Spleen (tissue), 11 donors: ENCODE measurements around the gene UCP2. TPM values are rescaled to one million over a fixed set of nuclear protein-coding genes. Genes with fewer than 3 reads are reported as not detected.

ENCODE experiments used
- DNase-seq: peaks from one replicate; pipeline ENCODE4 v3.0.0-alpha.2; 2020
- H3K27ac ChIP-seq, 8 donors: fragments of 200-600 bp; sonication (generic) in 7 of 8; 1 replicate in 4 of 8; 2 replicates in 4 of 8; pipeline versions ENCODE4 v1.5.0 to v1.8.0; 2016 to 2021; ENCODE audit warnings: inconsistent platforms in 4 of 8, mild to moderate bottlenecking in 4 of 8, moderate library complexity in 1 of 8
- H3K27me3 ChIP-seq, 7 donors: fragments of 200-600 bp; sonication (generic) in 6 of 7; replicated peaks in 1 of 7; 1 replicate in 4 of 7; 2 replicates in 3 of 7; pipeline versions ENCODE4 v1.5.0 to v1.8.0; 2016 to 2021; ENCODE audit warnings: inconsistent platforms in 3 of 7, mild to moderate bottlenecking in 1 of 7
- H3K36me3 ChIP-seq, 6 donors: fragments of 200-600 bp; sonication (generic) in 5 of 6; 1 replicate in 4 of 6; 2 replicates in 2 of 6; pipeline versions ENCODE4 v1.5.0 to v1.8.0; 2016 to 2021; ENCODE audit warnings: inconsistent platforms in 2 of 6
- H3K4me1 ChIP-seq, 6 donors: fragments of 200-600 bp; sonication (generic) in 5 of 6; 1 replicate in 3 of 6; 2 replicates in 3 of 6; pipeline versions ENCODE4 v1.5.0 to v1.8.0; 2016 to 2021; ENCODE audit warnings: inconsistent platforms in 3 of 6
- H3K4me3 ChIP-seq, 8 donors: fragments of 200-600 bp; sonication (generic) in 7 of 8; 1 replicate in 4 of 8; 2 replicates in 4 of 8; pipeline versions ENCODE4 v1.5.0 to v1.8.0; 2016 to 2021; ENCODE audit warnings: inconsistent platforms in 4 of 8, mild to moderate bottlenecking in 4 of 8, moderate library complexity in 2 of 8
- H3K9me3 ChIP-seq, 8 donors: fragments of 200-600 bp; sonication (generic) in 7 of 8; 1 replicate in 4 of 8; 2 replicates in 4 of 8; pipeline versions ENCODE4 v1.5.0 to v1.8.0; 2016 to 2021; ENCODE audit warnings: inconsistent platforms in 4 of 8
- CTCF ChIP-seq, 11 experiments: fragments of 200-600 bp in 7 of 11; fragments of 450-650 bp in 4 of 11; sonication (generic) in 4 of 11; IDR thresholded peaks in 8 of 11; conservative IDR thresholded peaks in 3 of 11; 1 replicate in 7 of 11; 2 replicates in 4 of 11; pipeline versions ENCODE4 v1.4.0 to v1.8.0; 2016 to 2021; ENCODE audit warnings: antibody characterized with exemption in 11 of 11, inconsistent platforms in 4 of 11, mild to moderate bottlenecking in 1 of 11
- POLR2A ChIP-seq, 3 donors: fragments of 450-650 bp; IDR thresholded peaks; one replicate each; pipeline ENCODE4 v1.5.1; 2017; ENCODE audit warnings: antibody characterized with exemption in 3 of 3, mild to moderate bottlenecking in 1 of 3
- POLR2AphosphoS5 ChIP-seq, 3 donors: sonication (generic); formaldehyde crosslinking; IDR thresholded peaks; one replicate each; pipeline ENCODE4 v1.5.1; 2017; ENCODE audit warnings: antibody characterized with exemption in 3 of 3
- WGBS, 5 donors: extraction: QIAGEN DNeasy Blood & Tissue Kit in 3 of 5; methylation state at CpG; one replicate each; pipeline versions ENCODE4 v1.1.5 to v1.1.7; 2013 to 2018; 5-methylcytosine and 5-hydroxymethylcytosine counted together
- intact Hi-C: fragments of 100-400 bp; cut with DNase I; formaldehyde crosslinking; loops from one replicate; pipeline ENCODE4 v1.15.0; 2023; ENCODE audit warnings: low total_unique reads
- polyA plus RNA-seq, 3 donors: library from polyadenylated mRNA; stranded (reverse); fragments of 200-250 nt; gene quantifications; one replicate each; pipeline ENCODE4 v1.2.1, GENCODE V29; 2013
- total RNA-seq, 7 donors: library from RNA; depleted of rRNA in 3 of 7; stranded (reverse); fragments of >200 nt in 3 of 7; fragmentation: NEBNext Ultra II Directional in 4 of 7; extraction: Animal tissue kit (Norgen Biotek cat#: 25700) in 4 of 7; gene quantifications; one replicate each; pipeline versions ENCODE4 v1.1.0 to v1.2.1, GENCODE V29; 2016 to 2021
- donor health status: healthy with polysubstance abuse.
- donor health status: DM: no; HTN: no; CAD: no; lungs with moderate emphysema.
- donor health status: DM: no; HTN: no; CAD: no.
- donor health status: Bipolar disorder and iron deficiency.
- donor health status: healthy.
- donor health status: DM: no; HTN: no; CAD: no.
- donor health status: DM: yes; HTN: yes; CAD: no.

UCP2 gene
- total and polyA plus RNA-seq, 10 donors: 209 to 556 (median 401) TPM

GRCh38 chr11:73969991-73970800, 12.4 kb downstream of the UCP2 start:
- WGBS, 5 donors: 66 to 80% (median 72%) methylated on average over 13 of the region's 13 CpGs
- peak; percentile 83 for DNase-seq
- Histone ChIP-seq H3K4me1 (peaks cover 11 to 80% (median 54%) of the 10 kb centered on the region in 6 donors), H3K36me3 (peaks cover 0 to 24% (median 11%) of the 10 kb centered on the region in 6 donors), H3K27me3 (no peaks in the 10 kb centered on the region), H3K27ac (peak overlapping the region in 6 of 8 donors; percentile 8 to 97 (median 42)), H3K9me3 (no peaks in the 10 kb centered on the region), H3K4me3 (no peak overlapping the region)
- TF ChIP-seq POLR2A (IDR thresholded peaks at IDR 0.05) (no peak), POLR2AphosphoS5 (IDR thresholded peaks at IDR 0.05) (peak; percentile 61 to 87 (median 74))
- intact Hi-C loops: loop anchor here (10.0 kb wide), 1 partner anchor 205 kb away; the partner anchor contains the start of genes C2CD3 and PPME1

GRCh38 chr11:73969091-73969490, 13.6 kb downstream of the UCP2 start:
- DNase-seq: peak; percentile 38
- H3K9me3 ChIP-seq: no peaks in the 10 kb centered on the region
- H3K36me3 ChIP-seq: peaks cover 0 to 13% (median 1%) of the 10 kb centered on the region in 6 donors
- intact Hi-C loops: loop anchor here (10.0 kb wide), 1 partner anchor 206 kb away; the partner anchor contains the start of genes C2CD3 and PPME1
- no peaks in the 10 kb centered on the region for H3K27me3 ChIP-seq
- peaks cover 9 to 80% (median 49%) of the 10 kb centered on the region in 6 donors for H3K4me1 ChIP-seq
- H3K4me3 ChIP-seq: no peak overlapping the region
- 69 to 82% (median 78%) methylated on average over 2 of the region's 2 CpGs for WGBS, 5 donors
- H3K27ac ChIP-seq: peak overlapping the region in 4 of 8 donors; percentile 24 to 97 (median 60)
- TF ChIP-seq POLR2AphosphoS5 (IDR thresholded peaks at IDR 0.05) (peak in 2 of 3 donors; percentile 42 to 50), POLR2A (IDR thresholded peaks at IDR 0.05) (no peak), CTCF (IDR thresholded peaks at IDR 0.05 in 8 of 11, conservative IDR thresholded peaks at IDR 0.05 in 3 of 11) (no peak)

GRCh38 chr11:73968356-73968966, 14.2 kb downstream of the UCP2 start:
- H3K36me3 ChIP-seq: peaks cover 0 to 7% (median 0%) of the 10 kb centered on the region in 6 donors
- TF ChIP-seq CTCF (IDR thresholded peaks at IDR 0.05 in 8 of 11, conservative IDR thresholded peaks at IDR 0.05 in 3 of 11) (no peak), POLR2AphosphoS5 (IDR thresholded peaks at IDR 0.05) (peak; percentile 34 to 70 (median 60))
- no peaks in the 10 kb centered on the region for H3K27me3 ChIP-seq
- H3K4me3 ChIP-seq: no peak overlapping the region
- H3K9me3 ChIP-seq: no peaks in the 10 kb centered on the region
- peak; percentile 70 for DNase-seq
- intact Hi-C loops: loop anchor here (10.0 kb wide), 1 partner anchor 206 kb away; the partner anchor contains the start of genes C2CD3 and PPME1
- WGBS, 5 donors: 86 to 95% (median 94%) methylated on average over 15 of the region's 15 CpGs
- peaks cover 3 to 75% (median 43%) of the 10 kb centered on the region in 6 donors for H3K4me1 ChIP-seq
- peak overlapping the region in 1 of 8 donors; percentile 97 for H3K27ac ChIP-seq

GRCh38 chr11:73965764-73966121, 16.9 kb downstream of the UCP2 start:
- H3K36me3 ChIP-seq: no peaks in the 10 kb centered on the region
- no peak for TF ChIP-seq POLR2AphosphoS5 (IDR thresholded peaks at IDR 0.05)
- no peak for TF ChIP-seq CTCF (IDR thresholded peaks at IDR 0.05 in 8 of 11, conservative IDR thresholded peaks at IDR 0.05 in 3 of 11)
- TF ChIP-seq POLR2A (IDR thresholded peaks at IDR 0.05): no peak
- H3K9me3 ChIP-seq: no peaks in the 10 kb centered on the region
- no peak for DNase-seq
- intact Hi-C loops: loop anchor here (10.0 kb wide), 1 partner anchor 209 kb away; the partner anchor contains the start of genes C2CD3 and PPME1
- peaks cover 0 to 48% (median 23%) of the 10 kb centered on the region in 6 donors for H3K4me1 ChIP-seq
- no peak overlapping the region for H3K4me3 ChIP-seq
- WGBS, 5 donors: 64 to 85% (median 67%) methylated on average over 2 of the region's 2 CpGs
- H3K27me3 ChIP-seq: no peaks in the 10 kb centered on the region
- H3K27ac ChIP-seq: no peak overlapping the region
